ENCODE results near the gene MDP1.

The MDP1 gene

GRCh38 chr14:24179961-24180796 lies 35.7 kb downstream of the MDP1 start:
- DNase-seq (ENCODE audit: low spot score), result no peak

GRCh38 chr14:24179294-24179960 lies 36.4 kb downstream of the MDP1 start:
- no peak for DNase-seq (ENCODE audit: low spot score)

GRCh38 chr14:24178399-24179178 lies 37.3 kb downstream of the MDP1 start:
- no peak for DNase-seq (ENCODE audit: low spot score)

- no peak for DNase-seq (ENCODE audit: low spot score)
Observed at GRCh38 chr14:24177891-24178290, 38.0 kb downstream of the MDP1 start.

- no peak for DNase-seq (ENCODE audit: low spot score)
Observed at GRCh38 chr14:24177041-24177825, 38.6 kb downstream of the MDP1 start.

GRCh38 chr14:24176599-24176998 lies 39.3 kb downstream of the MDP1 start:
- DNase-seq (ENCODE audit: low spot score), result no peak

- DNase-seq (ENCODE audit: low spot score), result no peak
Observed at GRCh38 chr14:24172871-24173281, 43.0 kb downstream of the MDP1 start.

GRCh38 chr14:24172261-24172860 lies 43.5 kb downstream of the MDP1 start:
- no peak for DNase-seq (ENCODE audit: low spot score)

- peak; percentile 96 for DNase-seq (ENCODE audit: low spot score)
Observed at GRCh38 chr14:24171422-24172260, 44.2 kb downstream of the MDP1 start, which contains the start of gene REC8. TSS of gene REC8 (plus strand) at chr14:24172080. CDS start at chr14:24172553, 473 bp downstream.

GRCh38 chr14:24167469-24168114 lies 48.3 kb downstream of the MDP1 start:
- DNase-seq (ENCODE audit: low spot score), result no peak

GRCh38 chr14:24165785-24166184 lies 50.1 kb downstream of the MDP1 start:
- DNase-seq (ENCODE audit: low spot score), result no peak

GRCh38 chr14:24164518-24164991 lies 51.3 kb downstream of the MDP1 start:
- no peak for DNase-seq (ENCODE audit: low spot score)

Data from germinal center (tissue), 1 donor.